Measurements from ENCODE around the gene RAB40B.

The RAB40B gene

GRCh38 chr17:82702231-82702927, 3.9 kb upstream of the RAB40B start:
- Histone ChIP-seq H3K4me1 (ENCODE audit: control insufficient read depth, insufficient read depth, low read length, poor library complexity, severe bottlenecking) (peaks cover 6% of the 10 kb centered on the region), H3K27me3 (replicated peaks; ENCODE audit: control insufficient read depth, insufficient read depth, low read length, poor library complexity, severe bottlenecking) (no peaks in the 10 kb centered on the region), H3K27ac (ENCODE audit: insufficient read depth, low read length, poor library complexity, severe bottlenecking) (no peak overlapping the region), H3K36me3 (ENCODE audit: control insufficient read depth, insufficient read depth, low read length) (no peaks in the 10 kb centered on the region), H3K9me3 (ENCODE audit: control insufficient read depth, low read length) (no peaks in the 10 kb centered on the region), H3K4me3 (ENCODE audit: insufficient read depth, low read depth, low read length, poor library complexity, severe bottlenecking) (no peak overlapping the region)
- DNase-seq: no peak

- no peak for DNase-seq
- H3K36me3 ChIP-seq (ENCODE audit: control insufficient read depth, insufficient read depth, low read length): no peaks in the 10 kb centered on the region
- no peak overlapping the region for H3K4me3 ChIP-seq (ENCODE audit: insufficient read depth, low read depth, low read length, poor library complexity, severe bottlenecking)
- H3K4me1 ChIP-seq (ENCODE audit: control insufficient read depth, insufficient read depth, low read length, poor library complexity, severe bottlenecking): peaks cover 10% of the 10 kb centered on the region
- no peak overlapping the region for H3K27ac ChIP-seq (ENCODE audit: insufficient read depth, low read length, poor library complexity, severe bottlenecking)
- no peaks in the 10 kb centered on the region for H3K9me3 ChIP-seq (ENCODE audit: control insufficient read depth, low read length)
- H3K27me3 ChIP-seq (replicated peaks; ENCODE audit: control insufficient read depth, insufficient read depth, low read length, poor library complexity, severe bottlenecking): no peaks in the 10 kb centered on the region
Measured at GRCh38 chr17:82699551-82699950, 1.1 kb upstream of the RAB40B start.

GRCh38 chr17:82698974-82699442, 510 bp upstream of the RAB40B start:
- H3K4me1 ChIP-seq (ENCODE audit: control insufficient read depth, insufficient read depth, low read length, poor library complexity, severe bottlenecking): peaks cover 10% of the 10 kb centered on the region
- no peak for DNase-seq
- peak overlapping the region; percentile 42 for H3K4me3 ChIP-seq (ENCODE audit: insufficient read depth, low read depth, low read length, poor library complexity, severe bottlenecking)
- no peaks in the 10 kb centered on the region for H3K36me3 ChIP-seq (ENCODE audit: control insufficient read depth, insufficient read depth, low read length)
- no peaks in the 10 kb centered on the region for H3K27me3 ChIP-seq (replicated peaks; ENCODE audit: control insufficient read depth, insufficient read depth, low read length, poor library complexity, severe bottlenecking)
- no peak overlapping the region for H3K27ac ChIP-seq (ENCODE audit: insufficient read depth, low read length, poor library complexity, severe bottlenecking)
- H3K9me3 ChIP-seq (ENCODE audit: control insufficient read depth, low read length): no peaks in the 10 kb centered on the region

- H3K36me3 ChIP-seq (ENCODE audit: control insufficient read depth, insufficient read depth, low read length): no peaks in the 10 kb centered on the region
- H3K4me1 ChIP-seq (ENCODE audit: control insufficient read depth, insufficient read depth, low read length, poor library complexity, severe bottlenecking): peaks cover 10% of the 10 kb centered on the region
- H3K4me3 ChIP-seq (ENCODE audit: insufficient read depth, low read depth, low read length, poor library complexity, severe bottlenecking): peak overlapping the region; percentile 48
- H3K27ac ChIP-seq (ENCODE audit: insufficient read depth, low read length, poor library complexity, severe bottlenecking): no peak overlapping the region
- H3K9me3 ChIP-seq (ENCODE audit: control insufficient read depth, low read length): no peaks in the 10 kb centered on the region
- DNase-seq: no peak
- H3K27me3 ChIP-seq (replicated peaks; ENCODE audit: control insufficient read depth, insufficient read depth, low read length, poor library complexity, severe bottlenecking): no peaks in the 10 kb centered on the region
Measured at GRCh38 chr17:82697808-82698064, 762 bp downstream of the RAB40B start.

- no peaks in the 10 kb centered on the region for H3K27me3 ChIP-seq (replicated peaks; ENCODE audit: control insufficient read depth, insufficient read depth, low read length, poor library complexity, severe bottlenecking)
- no peaks in the 10 kb centered on the region for H3K36me3 ChIP-seq (ENCODE audit: control insufficient read depth, insufficient read depth, low read length)
- H3K4me3 ChIP-seq (ENCODE audit: insufficient read depth, low read depth, low read length, poor library complexity, severe bottlenecking): peak overlapping the region; percentile 48
- H3K4me1 ChIP-seq (ENCODE audit: control insufficient read depth, insufficient read depth, low read length, poor library complexity, severe bottlenecking): peaks cover 10% of the 10 kb centered on the region
- DNase-seq: no peak
- no peak overlapping the region for H3K27ac ChIP-seq (ENCODE audit: insufficient read depth, low read length, poor library complexity, severe bottlenecking)
- no peaks in the 10 kb centered on the region for H3K9me3 ChIP-seq (ENCODE audit: control insufficient read depth, low read length)
Measured at GRCh38 chr17:82696916-82697807, 1.3 kb downstream of the RAB40B start.

- no peaks in the 10 kb centered on the region for H3K27me3 ChIP-seq (replicated peaks; ENCODE audit: control insufficient read depth, insufficient read depth, low read length, poor library complexity, severe bottlenecking)
- H3K36me3 ChIP-seq (ENCODE audit: control insufficient read depth, insufficient read depth, low read length): no peaks in the 10 kb centered on the region
- DNase-seq: no peak
- no peaks in the 10 kb centered on the region for H3K9me3 ChIP-seq (ENCODE audit: control insufficient read depth, low read length)
- no peak overlapping the region for H3K27ac ChIP-seq (ENCODE audit: insufficient read depth, low read length, poor library complexity, severe bottlenecking)
- no peak overlapping the region for H3K4me3 ChIP-seq (ENCODE audit: insufficient read depth, low read depth, low read length, poor library complexity, severe bottlenecking)
- H3K4me1 ChIP-seq (ENCODE audit: control insufficient read depth, insufficient read depth, low read length, poor library complexity, severe bottlenecking): peaks cover 10% of the 10 kb centered on the region
Measured at GRCh38 chr17:82696259-82696658, 2.2 kb downstream of the RAB40B start.

GRCh38 chr17:82694647-82695046, 3.9 kb downstream of the RAB40B start:
- Histone ChIP-seq H3K27ac (ENCODE audit: insufficient read depth, low read length, poor library complexity, severe bottlenecking) (no peak overlapping the region), H3K36me3 (ENCODE audit: control insufficient read depth, insufficient read depth, low read length) (no peaks in the 10 kb centered on the region), H3K4me3 (ENCODE audit: insufficient read depth, low read depth, low read length, poor library complexity, severe bottlenecking) (no peak overlapping the region), H3K27me3 (replicated peaks; ENCODE audit: control insufficient read depth, insufficient read depth, low read length, poor library complexity, severe bottlenecking) (no peaks in the 10 kb centered on the region), H3K4me1 (ENCODE audit: control insufficient read depth, insufficient read depth, low read length, poor library complexity, severe bottlenecking) (peaks cover 10% of the 10 kb centered on the region), H3K9me3 (ENCODE audit: control insufficient read depth, low read length) (no peaks in the 10 kb centered on the region)
- no peak for DNase-seq

GRCh38 chr17:82693168-82693867, 5.2 kb downstream of the RAB40B start:
- Histone ChIP-seq H3K4me3 (ENCODE audit: insufficient read depth, low read depth, low read length, poor library complexity, severe bottlenecking) (no peak overlapping the region), H3K9me3 (ENCODE audit: control insufficient read depth, low read length) (no peaks in the 10 kb centered on the region), H3K36me3 (ENCODE audit: control insufficient read depth, insufficient read depth, low read length) (no peaks in the 10 kb centered on the region), H3K4me1 (ENCODE audit: control insufficient read depth, insufficient read depth, low read length, poor library complexity, severe bottlenecking) (peaks cover 10% of the 10 kb centered on the region), H3K27me3 (replicated peaks; ENCODE audit: control insufficient read depth, insufficient read depth, low read length, poor library complexity, severe bottlenecking) (no peaks in the 10 kb centered on the region), H3K27ac (ENCODE audit: insufficient read depth, low read length, poor library complexity, severe bottlenecking) (no peak overlapping the region)
- no peak for DNase-seq

GRCh38 chr17:82692268-82692667, 6.2 kb downstream of the RAB40B start:
- Histone ChIP-seq H3K36me3 (ENCODE audit: control insufficient read depth, insufficient read depth, low read length) (no peaks in the 10 kb centered on the region), H3K4me1 (ENCODE audit: control insufficient read depth, insufficient read depth, low read length, poor library complexity, severe bottlenecking) (peaks cover 3% of the 10 kb centered on the region), H3K9me3 (ENCODE audit: control insufficient read depth, low read length) (no peaks in the 10 kb centered on the region), H3K27me3 (replicated peaks; ENCODE audit: control insufficient read depth, insufficient read depth, low read length, poor library complexity, severe bottlenecking) (no peaks in the 10 kb centered on the region), H3K4me3 (ENCODE audit: insufficient read depth, low read depth, low read length, poor library complexity, severe bottlenecking) (no peak overlapping the region), H3K27ac (ENCODE audit: insufficient read depth, low read length, poor library complexity, severe bottlenecking) (no peak overlapping the region)
- DNase-seq: no peak

GRCh38 chr17:82691714-82692113, 6.8 kb downstream of the RAB40B start:
- no peaks in the 10 kb centered on the region for H3K4me1 ChIP-seq (ENCODE audit: control insufficient read depth, insufficient read depth, low read length, poor library complexity, severe bottlenecking)
- H3K9me3 ChIP-seq (ENCODE audit: control insufficient read depth, low read length): no peaks in the 10 kb centered on the region
- no peaks in the 10 kb centered on the region for H3K36me3 ChIP-seq (ENCODE audit: control insufficient read depth, insufficient read depth, low read length)
- no peak for DNase-seq
- no peak overlapping the region for H3K27ac ChIP-seq (ENCODE audit: insufficient read depth, low read length, poor library complexity, severe bottlenecking)
- no peak overlapping the region for H3K4me3 ChIP-seq (ENCODE audit: insufficient read depth, low read depth, low read length, poor library complexity, severe bottlenecking)
- no peaks in the 10 kb centered on the region for H3K27me3 ChIP-seq (replicated peaks; ENCODE audit: control insufficient read depth, insufficient read depth, low read length, poor library complexity, severe bottlenecking)

Data from effector memory CD4-positive, alpha-beta T cell (primary cell).